BLaER1 treated with 17β-estradiol and CSF1 and Interleukin-3, amounts not matched to agents 10 nM and 100 nM (cell line): Measurements from ENCODE around the gene CHIC1.
"Not testable (repeated sequence)": the region's sequence is repeated elsewhere in the genome, so short reads cannot be mapped to it uniquely, and the experiment has no call there.

Experiments used
- H3K27ac ChIP-seq, 11 experiments: shearing (Covaris generic); formaldehyde crosslinking; 2 replicates each; pipeline ENCODE4 v1.8.1; 2022
- H3K27me3 ChIP-seq, 11 experiments: shearing (Covaris generic); formaldehyde crosslinking; 2 replicates each; pipeline ENCODE4 v1.8.1; 2022
- H3K36me3 ChIP-seq, 11 experiments: shearing (Covaris generic); formaldehyde crosslinking; 2 replicates each; pipeline ENCODE4 v1.8.1; 2022
- H3K4me1 ChIP-seq, 10 experiments: shearing (Covaris generic); formaldehyde crosslinking; 2 replicates each; pipeline ENCODE4 v1.8.1; 2022
- H3K4me2 ChIP-seq, 11 experiments: shearing (Covaris generic); formaldehyde crosslinking; 2 replicates each; pipeline ENCODE4 v1.8.1; 2022
- H3K4me3 ChIP-seq, 10 experiments: shearing (Covaris generic); formaldehyde crosslinking; 2 replicates each; pipeline ENCODE4 v1.8.1; 2022
- H3K9ac ChIP-seq, 11 experiments: shearing (Covaris generic); formaldehyde crosslinking; 2 replicates each; pipeline ENCODE4 v1.8.1; 2022
- H3K9me3 ChIP-seq, 11 experiments: shearing (Covaris generic); formaldehyde crosslinking; replicated peaks in 1 of 11; 2 replicates each; pipeline ENCODE4 v1.8.1; 2022
- H4K20me1 ChIP-seq, 11 experiments: shearing (Covaris generic); formaldehyde crosslinking; 2 replicates each; pipeline ENCODE4 v1.8.1; 2022
- Cebpa-rat ChIP-seq, 11 experiments: shearing (Covaris generic); IDR thresholded peaks; 2 replicates each; pipeline ENCODE4 v1.8.1; 2022

The CHIC1 gene

DNA sequence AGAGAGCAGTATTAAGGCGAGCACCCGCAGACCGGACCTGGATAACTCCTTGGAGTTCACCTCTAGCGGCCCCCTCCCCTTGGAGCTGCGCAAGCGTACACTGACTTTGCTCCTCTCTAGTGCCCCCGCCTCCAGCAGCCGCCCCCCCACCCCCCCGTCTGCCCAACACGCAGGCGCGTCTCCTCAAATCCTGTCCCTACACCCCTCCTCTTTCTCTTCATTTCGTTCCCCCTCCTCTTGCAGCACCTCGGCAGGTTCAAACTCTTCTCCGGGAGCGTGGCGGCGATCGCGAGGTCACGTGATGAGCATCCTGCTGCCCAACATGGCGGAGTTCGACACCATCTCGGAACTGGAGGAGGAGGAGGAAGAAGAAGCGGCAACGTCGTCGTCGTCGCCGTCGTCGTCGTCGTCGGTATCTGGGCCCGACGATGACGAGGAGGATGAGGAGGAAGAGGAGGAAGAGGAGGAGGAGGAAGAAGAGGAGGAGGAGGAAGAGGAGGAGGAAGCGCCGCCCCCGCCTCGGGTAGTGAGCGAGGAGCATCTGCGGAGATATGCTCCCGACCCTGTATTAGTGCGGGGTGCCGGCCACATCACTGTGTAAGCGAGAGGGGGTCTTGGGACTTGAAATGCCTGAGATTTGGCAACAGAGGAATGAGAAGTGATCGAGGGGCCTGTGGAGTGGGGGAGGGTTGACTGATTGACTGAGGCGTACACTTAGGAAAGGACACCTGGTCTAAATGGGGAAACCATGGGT, at the start of gene CHIC1:
CHIC1 (plus strand) TSS at position 214 of the 754 bp plus-strand sequence; CDS start at position 302, 88 bp downstream.
- H3K27ac ChIP-seq = peak within 1 kb of the TSS; percentile 50 to 86 (median 80); a peak in 21 of 22 replicates
- H3K27me3 ChIP-seq = peaks cover 60 to 99% (median 97%) of the 10 kb centered on the region in 11 experiments
- no peaks in the 10 kb centered on the region for H3K36me3 ChIP-seq
- peak within 1 kb of the TSS; percentile 55 to 74 (median 66) for H3K4me3 ChIP-seq
- H4K20me1 ChIP-seq = peaks cover 0 to 7% (median 0%) of the 10 kb centered on the region in 11 experiments; a peak in 3 of 22 replicates
- peak within 1 kb of the TSS; percentile 60 to 80 (median 72) for H3K4me2 ChIP-seq
- no peak for TF ChIP-seq Cebpa-rat (IDR thresholded peaks at IDR 0.05)
- peaks cover 3 to 11% (median 8%) of the 10 kb centered on the region in 10 experiments; a peak in 9 of 20 replicates for H3K4me1 ChIP-seq
- peaks cover 0 to 12% (median 6%) of the 10 kb centered on the region in 11 experiments; a peak in 9 of 22 replicates for H3K9me3 ChIP-seq
- H3K9ac ChIP-seq = peak within 1 kb of the TSS; percentile 65 to 81 (median 78)

DNA sequence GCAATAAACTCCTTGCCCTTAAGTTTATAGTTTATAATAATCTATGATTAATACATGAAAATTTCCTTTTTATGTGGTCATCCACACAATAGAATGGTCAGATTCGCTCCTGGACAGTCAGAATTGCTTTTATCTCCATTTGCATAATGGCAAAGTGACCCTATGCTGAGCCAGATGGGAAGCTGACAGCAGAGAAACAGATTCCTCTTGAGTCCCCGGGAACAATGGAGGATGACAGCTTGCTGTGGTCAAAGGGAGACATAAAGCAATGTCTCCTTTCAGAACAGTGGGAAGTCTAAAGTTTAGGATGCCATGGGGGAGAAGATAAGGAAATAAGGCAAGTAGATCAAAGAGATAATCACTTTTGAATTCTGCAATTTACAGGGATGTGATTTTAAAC, 40.2 kb upstream of the CHIC1 start:
- not testable (repeated sequence) for H3K9ac ChIP-seq, H3K27ac ChIP-seq, H3K4me3 ChIP-seq, H3K4me1 ChIP-seq, H4K20me1 ChIP-seq, H3K4me2 ChIP-seq, H3K36me3 ChIP-seq
- Histone ChIP-seq H3K9me3 (peaks cover 3 to 20% (median 8%) of the 10 kb centered on the region in 11 experiments; a peak in 14 of 22 replicates), H3K27me3 (peaks cover 53 to 96% (median 90%) of the 10 kb centered on the region in 11 experiments)

DNA sequence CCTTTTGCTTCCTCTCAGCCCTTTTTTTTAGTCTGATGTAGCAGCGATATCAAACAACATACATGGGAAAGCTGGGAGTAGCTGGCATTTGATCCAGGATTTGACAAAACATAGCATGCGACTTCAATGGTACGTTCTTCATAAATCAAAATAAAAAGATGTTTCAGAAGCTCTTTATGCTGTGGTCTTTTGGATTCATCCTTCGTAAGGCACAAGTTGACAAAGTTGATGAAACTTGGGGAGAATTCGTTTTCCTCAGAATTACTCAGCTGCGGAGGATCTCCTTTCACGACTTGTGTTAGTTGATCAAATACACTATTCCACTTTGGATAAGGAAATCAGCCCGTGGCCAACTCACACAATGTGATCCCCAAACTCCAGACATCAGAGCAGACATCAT, 38.1 kb upstream of the CHIC1 start:
- Histone ChIP-seq H3K27ac (no peak overlapping the region), H3K9me3 (peaks cover 5 to 31% (median 15%) of the 10 kb centered on the region in 11 experiments; a peak in 17 of 22 replicates), H3K36me3 (no peaks in the 10 kb centered on the region), H3K27me3 (peaks cover 43 to 92% (median 80%) of the 10 kb centered on the region in 11 experiments), H3K4me3 (no peak overlapping the region), H3K4me2 (no peak overlapping the region), H3K4me1 (no peaks in the 10 kb centered on the region), H4K20me1 (no peaks in the 10 kb centered on the region), H3K9ac (no peak overlapping the region)
- TF ChIP-seq Cebpa-rat (IDR thresholded peaks at IDR 0.05) = no peak

DNA sequence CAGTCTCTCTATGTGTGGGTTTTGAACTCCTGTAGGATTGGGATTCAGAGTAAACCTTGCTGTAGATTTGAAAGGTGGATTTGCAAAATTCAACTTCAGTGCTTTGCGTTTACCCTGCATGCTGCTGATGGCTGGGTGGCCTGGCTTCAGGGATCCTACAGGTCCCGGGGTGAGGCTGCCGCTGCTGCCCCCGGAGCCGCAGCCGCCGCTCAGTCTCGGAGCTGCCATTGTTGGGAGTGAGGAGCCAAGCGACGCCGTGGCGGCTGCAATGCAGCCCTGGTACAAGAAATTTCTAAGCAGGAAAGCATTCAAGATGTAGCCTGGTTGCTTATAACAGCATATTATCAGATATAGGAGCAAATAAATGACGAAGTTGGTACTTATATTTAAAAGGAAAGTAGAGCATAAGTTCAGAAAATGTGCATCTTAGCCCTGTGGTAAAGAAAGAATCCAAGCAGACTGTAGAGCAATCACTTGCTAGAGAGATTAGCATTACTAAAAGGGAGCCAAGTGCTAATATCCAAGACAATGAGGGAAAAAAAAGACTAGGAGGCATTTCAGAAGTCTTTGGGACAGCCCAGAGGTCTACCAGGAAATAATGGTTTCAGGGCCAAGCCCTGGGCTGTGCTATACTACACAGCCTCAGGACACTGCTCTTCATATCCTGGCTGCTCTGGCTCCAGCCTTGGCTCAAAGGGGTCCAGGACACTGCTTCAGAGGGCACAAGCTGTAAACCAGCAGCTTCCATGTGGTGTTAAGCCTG, 36.9 kb upstream of the CHIC1 start:
- no peak overlapping the region for H3K4me3 ChIP-seq
- H3K9ac ChIP-seq = no peak overlapping the region
- no peak overlapping the region for H3K4me2 ChIP-seq
- TF ChIP-seq Cebpa-rat (IDR thresholded peaks at IDR 0.05) = no peak
- H4K20me1 ChIP-seq = no peaks in the 10 kb centered on the region
- no peak overlapping the region for H3K27ac ChIP-seq
- no peaks in the 10 kb centered on the region for H3K36me3 ChIP-seq
- H3K27me3 ChIP-seq = peaks cover 43 to 91% (median 73%) of the 10 kb centered on the region in 11 experiments
- no peaks in the 10 kb centered on the region for H3K4me1 ChIP-seq
- peaks cover 7 to 42% (median 27%) of the 10 kb centered on the region in 11 experiments; a peak in 19 of 22 replicates for H3K9me3 ChIP-seq

DNA sequence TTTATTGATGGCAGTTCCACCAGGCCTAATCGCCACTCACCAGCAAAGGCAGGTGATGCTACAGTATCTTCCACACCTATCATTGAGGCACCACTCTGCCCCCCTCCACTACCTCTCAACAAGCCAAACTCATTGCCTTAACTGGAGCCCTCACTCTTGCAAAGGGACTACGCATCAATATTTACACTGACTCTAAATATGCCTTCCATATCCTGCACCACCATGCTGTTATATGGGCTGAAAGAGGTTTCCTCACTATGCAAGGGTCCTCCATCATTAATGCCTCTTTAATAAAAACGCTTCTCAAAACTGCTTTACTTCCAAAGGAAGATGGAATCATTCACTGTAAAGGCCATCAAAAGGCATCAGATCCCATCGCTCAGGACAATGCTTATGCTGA, 31.3 kb upstream of the CHIC1 start:
- H3K9ac ChIP-seq, H3K27ac ChIP-seq, H3K36me3 ChIP-seq, H4K20me1 ChIP-seq, H3K4me2 ChIP-seq, H3K4me3 ChIP-seq, H3K4me1 ChIP-seq: not testable (repeated sequence)
- peaks cover 22 to 83% (median 51%) of the 10 kb centered on the region in 11 experiments for H3K27me3 ChIP-seq
- H3K9me3 ChIP-seq = peaks cover 15 to 50% (median 40%) of the 10 kb centered on the region in 11 experiments; a peak in 20 of 22 replicates

DNA sequence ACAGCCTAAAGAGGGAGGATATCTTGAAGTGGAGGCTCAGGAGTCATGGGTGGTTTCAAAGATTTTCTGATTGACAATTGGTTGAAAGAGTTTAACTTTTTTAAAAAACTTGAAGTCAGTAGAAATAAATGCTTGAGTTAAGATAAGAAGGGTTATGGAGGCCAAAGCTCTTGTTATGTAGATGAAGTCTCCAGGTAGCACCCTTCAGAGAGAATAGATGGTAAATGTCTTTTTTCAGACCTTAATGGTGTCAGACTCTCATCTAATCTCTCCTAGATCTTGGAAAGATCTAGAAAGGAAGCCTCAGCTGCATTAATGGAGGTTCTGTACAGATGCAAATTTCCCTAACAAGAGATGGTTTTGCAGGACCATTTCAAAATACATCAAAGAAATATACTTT, 6.8 kb upstream of the CHIC1 start:
- H3K27me3 ChIP-seq = peaks cover 47 to 97% (median 92%) of the 10 kb centered on the region in 11 experiments
- H3K36me3 ChIP-seq = no peaks in the 10 kb centered on the region
- H4K20me1 ChIP-seq = no peaks in the 10 kb centered on the region; a peak in 1 of 22 replicates
- no peak overlapping the region for H3K27ac ChIP-seq
- TF ChIP-seq Cebpa-rat (IDR thresholded peaks at IDR 0.05) = no peak
- H3K4me3 ChIP-seq = no peak overlapping the region
- no peak overlapping the region for H3K4me2 ChIP-seq
- peaks cover 0 to 19% (median 10%) of the 10 kb centered on the region in 11 experiments; a peak in 11 of 22 replicates for H3K9me3 ChIP-seq
- H3K4me1 ChIP-seq = no peaks in the 10 kb centered on the region
- no peak overlapping the region for H3K9ac ChIP-seq

DNA sequence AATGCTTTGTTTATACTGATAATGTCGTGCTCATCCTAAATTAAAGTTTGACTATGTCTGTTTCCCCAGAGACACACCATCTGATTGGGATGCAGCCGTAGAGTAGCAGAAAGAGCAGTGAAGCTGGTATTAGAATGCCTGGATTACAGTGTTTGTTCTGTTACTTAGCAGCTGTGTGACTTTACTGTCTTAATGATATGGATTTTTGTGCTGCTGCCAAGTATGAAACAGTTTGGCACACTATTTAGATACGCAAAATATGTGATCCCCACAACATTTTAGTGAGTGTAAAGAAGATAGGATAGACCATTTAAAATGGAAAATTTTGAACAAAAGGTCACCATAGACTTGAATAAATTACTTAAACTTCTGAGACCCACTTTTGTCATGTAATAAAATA, 1.2 kb upstream of the CHIC1 start:
- Histone ChIP-seq H3K4me2 (peak overlapping the region; percentile 45 to 78 (median 67); a peak in 20 of 22 replicates), H3K36me3 (no peaks in the 10 kb centered on the region), H3K4me1 (peaks cover 3 to 11% (median 8%) of the 10 kb centered on the region in 10 experiments; a peak in 9 of 20 replicates), H3K27ac (peak overlapping the region in 1 of 11 experiments; percentile 52; a peak in 1 of 22 replicates), H4K20me1 (no peaks in the 10 kb centered on the region; a peak in 1 of 22 replicates), H3K9me3 (peaks cover 0 to 12% (median 6%) of the 10 kb centered on the region in 11 experiments; a peak in 10 of 22 replicates), H3K27me3 (peaks cover 54 to 99% (median 97%) of the 10 kb centered on the region in 11 experiments), H3K9ac (peak overlapping the region in 5 of 11 experiments; percentile 65 to 80 (median 77); a peak in 8 of 22 replicates), H3K4me3 (peak overlapping the region in 9 of 10 experiments; percentile 61 to 74 (median 66); a peak in 17 of 20 replicates)
- TF ChIP-seq Cebpa-rat (IDR thresholded peaks at IDR 0.05) = no peak

DNA sequence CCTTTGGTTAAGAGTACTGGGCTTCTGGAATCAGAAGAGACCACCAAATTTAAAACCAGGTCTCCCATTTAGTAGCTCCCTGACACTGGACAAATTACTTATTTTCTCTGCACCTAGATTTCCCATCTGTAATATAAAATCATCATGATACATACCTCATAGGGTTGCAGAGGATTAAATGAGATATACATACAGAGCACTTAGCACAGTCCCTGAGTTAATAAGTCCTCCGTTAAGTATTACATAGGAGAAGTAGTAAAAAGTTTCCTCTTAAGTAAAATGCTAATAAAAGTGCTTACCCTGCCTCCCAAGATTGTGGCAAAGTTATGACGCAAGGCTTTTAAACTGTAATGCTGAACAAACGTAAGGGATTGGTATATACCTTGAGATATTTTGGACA, 539 bp upstream of the CHIC1 start:
- H4K20me1 ChIP-seq = peaks cover 0 to 4% (median 0%) of the 10 kb centered on the region in 11 experiments; a peak in 3 of 22 replicates
- H3K27ac ChIP-seq = peak overlapping the region; percentile 42 to 86 (median 80); a peak in 19 of 22 replicates
- peaks cover 0 to 12% (median 6%) of the 10 kb centered on the region in 11 experiments; a peak in 10 of 22 replicates for H3K9me3 ChIP-seq
- peak overlapping the region; percentile 65 to 81 (median 78); a peak in 21 of 22 replicates for H3K9ac ChIP-seq
- H3K27me3 ChIP-seq = peaks cover 60 to 99% (median 97%) of the 10 kb centered on the region in 11 experiments
- H3K4me3 ChIP-seq = peak overlapping the region; percentile 55 to 74 (median 66)
- H3K36me3 ChIP-seq = no peaks in the 10 kb centered on the region
- no peak for TF ChIP-seq Cebpa-rat (IDR thresholded peaks at IDR 0.05)
- H3K4me2 ChIP-seq = peak overlapping the region; percentile 45 to 78 (median 67)
- peaks cover 3 to 11% (median 8%) of the 10 kb centered on the region in 10 experiments; a peak in 9 of 20 replicates for H3K4me1 ChIP-seq
